Daoy (cell line): ENCODE results near the gene NINL. TPM values are rescaled to one million over a fixed set of nuclear protein-coding genes. Genes with fewer than 3 reads are reported as not detected.

ENCODE experiments used
- DNase-seq: peaks from one replicate; pipeline ENCODE4 v3.0.0-alpha.2; 2015; ENCODE audit warnings: low read depth
- total RNA-seq: library from RNA; depleted of rRNA; stranded (reverse); fragments of >200 nt; shearing (Covaris generic); gene quantifications from 2 replicates; pipeline ENCODE4 v1.2.3, GENCODE V29; 2014; rRNA removed

NINL gene
- total RNA-seq, 1 experiment from 2014 or later, result 5.8 TPM

DNA sequence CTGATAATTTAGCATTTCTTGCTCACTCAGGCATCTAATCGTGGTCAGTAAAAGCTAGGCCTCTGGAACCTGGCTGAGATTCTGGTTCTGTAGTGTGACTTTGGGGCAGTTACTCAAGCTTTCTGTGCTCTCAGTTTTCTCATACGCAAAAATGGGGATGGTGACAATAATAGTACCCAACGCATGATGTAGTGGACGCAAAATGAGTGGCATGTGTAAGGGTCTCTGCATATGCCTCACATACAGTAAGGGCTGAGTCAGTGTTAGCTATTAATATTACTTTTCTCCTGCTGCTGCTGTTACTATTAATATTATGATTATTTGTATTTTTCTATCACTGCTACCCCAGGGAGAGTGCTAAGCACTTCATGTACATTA, 177.2 kb downstream of the NINL start:
- DNase-seq, result no peak

DNA sequence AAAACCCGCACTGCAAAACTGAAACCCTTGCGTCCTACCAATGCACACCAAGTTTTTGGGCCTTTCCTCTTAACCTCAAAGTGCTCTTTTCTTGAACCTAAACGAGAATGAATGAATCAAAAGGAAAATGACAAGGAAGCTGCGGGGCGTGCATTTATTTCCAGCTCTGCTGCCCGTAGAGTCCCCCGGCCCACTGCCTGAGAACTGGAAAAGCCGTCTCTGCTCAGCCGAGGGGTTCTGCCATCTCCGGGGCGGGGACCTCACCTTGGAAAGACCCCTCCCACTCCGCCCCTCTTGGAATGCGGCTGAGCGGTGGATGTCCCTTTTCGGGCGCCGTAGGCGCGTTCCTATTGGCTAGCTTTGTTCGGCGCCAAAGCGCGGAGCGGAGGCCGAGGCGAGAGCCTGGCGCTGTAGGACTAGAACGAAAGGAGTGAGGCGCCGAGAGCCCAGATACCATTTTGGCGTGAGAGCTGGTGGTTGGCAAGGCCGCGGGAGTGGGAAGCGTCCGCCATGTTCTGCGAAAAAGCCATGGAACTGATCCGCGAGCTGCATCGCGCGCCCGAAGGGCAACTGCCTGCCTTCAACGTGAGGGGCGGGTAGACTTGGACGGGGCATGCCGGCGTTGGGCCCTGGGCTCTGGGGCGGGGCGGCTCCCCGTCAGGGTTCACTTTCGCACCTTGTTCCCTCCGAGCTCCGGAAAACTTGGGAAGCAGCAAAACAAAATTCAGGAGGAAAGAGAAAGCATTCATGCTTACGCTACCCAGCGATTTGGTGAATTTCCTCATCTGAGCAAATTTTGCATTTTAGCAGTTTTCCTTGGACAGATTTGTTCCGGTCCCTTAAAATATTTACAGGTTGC, 177.8 kb downstream of the NINL start, which contains the start of gene GINS1:
Gene GINS1, plus strand, starts transcription at position 363 of the 859 bp plus-strand sequence. Its CDS starts 148 bp downstream, at position 511.
- DNase-seq, result peak; percentile 92

Other genes starting within 250 kb of the NINL start
- 22.4 and 42.4 TPM in 2 replicates for gene ABHD12, start 194.7 kb downstream of the NINL start, total RNA-seq
- 37.1 and 37.9 TPM in 2 replicates for gene GINS1, start 177.9 kb downstream of the NINL start, total RNA-seq
- gene NANP, start 38.5 kb upstream of the NINL start, total RNA-seq, result 4.0 and 4.5 TPM in 2 replicates
- gene ZNF337, start 111.3 kb upstream of the NINL start, total RNA-seq, result 4.1 and 8.9 TPM in 2 replicates